ENCODE results near the gene DLL3.

DNA sequence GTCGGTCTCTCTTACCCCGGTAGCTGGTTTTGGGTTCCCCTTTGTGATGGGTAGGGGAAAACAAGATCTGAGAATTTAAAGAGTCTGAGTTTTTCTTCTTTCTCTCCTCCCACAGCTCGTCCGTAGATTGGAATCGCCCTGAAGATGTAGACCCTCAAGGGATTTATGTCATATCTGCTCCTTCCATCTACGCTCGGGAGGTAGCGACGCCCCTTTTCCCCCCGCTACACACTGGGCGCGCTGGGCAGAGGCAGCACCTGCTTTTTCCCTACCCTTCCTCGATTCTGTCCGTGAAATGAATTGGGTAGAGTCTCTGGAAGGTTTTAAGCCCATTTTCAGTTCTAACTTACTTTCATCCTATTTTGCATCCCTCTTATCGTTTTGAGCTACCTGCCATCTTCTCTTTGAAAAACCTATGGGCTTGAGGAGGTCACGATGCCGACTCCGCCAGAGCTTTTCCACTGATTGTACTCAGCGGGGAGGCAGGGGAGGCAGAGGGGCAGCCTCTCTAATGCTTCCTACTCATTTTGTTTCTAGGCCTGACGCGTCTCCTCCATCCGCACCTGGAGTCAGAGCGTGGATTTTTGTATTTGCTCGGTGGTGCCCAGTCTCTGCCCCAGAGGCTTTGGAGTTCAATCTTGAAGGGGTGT is 9.1 kb downstream of the DLL3 start:
- TF ChIP-seq EZH2 (IDR thresholded peaks at IDR 0.05) = no peak
- TF ChIP-seq POLR2AphosphoS5 (IDR thresholded peaks at IDR 0.05; ENCODE audit: borderline replicate concordance, low read depth, low read length) = no peak
- no peak for TF ChIP-seq FOXP2 (optimal IDR thresholded peaks at IDR 0.05; ENCODE audit: control extremely low read depth, extremely low read length, insufficient read depth)

Data from SK-N-MC (cell line).